GM18867 (cell line): ENCODE data around the gene CST9.

ENCODE experiments used
- ATAC-seq: cut with Tn5 transposase; IDR thresholded peaks from one replicate; pipeline ENCODE4 v1.9.1; 2021; ENCODE audit warnings: mild to moderate bottlenecking, moderate library complexity; ENCODE audit not compliant: unreplicated experiment

CST9 gene, protein sequence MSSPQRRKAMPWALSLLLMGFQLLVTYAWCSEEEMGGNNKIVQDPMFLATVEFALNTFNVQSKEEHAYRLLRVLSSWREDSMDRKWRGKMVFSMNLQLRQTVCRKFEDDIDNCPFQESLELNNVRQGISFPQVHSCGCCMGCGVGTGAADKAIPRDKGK

DNA sequence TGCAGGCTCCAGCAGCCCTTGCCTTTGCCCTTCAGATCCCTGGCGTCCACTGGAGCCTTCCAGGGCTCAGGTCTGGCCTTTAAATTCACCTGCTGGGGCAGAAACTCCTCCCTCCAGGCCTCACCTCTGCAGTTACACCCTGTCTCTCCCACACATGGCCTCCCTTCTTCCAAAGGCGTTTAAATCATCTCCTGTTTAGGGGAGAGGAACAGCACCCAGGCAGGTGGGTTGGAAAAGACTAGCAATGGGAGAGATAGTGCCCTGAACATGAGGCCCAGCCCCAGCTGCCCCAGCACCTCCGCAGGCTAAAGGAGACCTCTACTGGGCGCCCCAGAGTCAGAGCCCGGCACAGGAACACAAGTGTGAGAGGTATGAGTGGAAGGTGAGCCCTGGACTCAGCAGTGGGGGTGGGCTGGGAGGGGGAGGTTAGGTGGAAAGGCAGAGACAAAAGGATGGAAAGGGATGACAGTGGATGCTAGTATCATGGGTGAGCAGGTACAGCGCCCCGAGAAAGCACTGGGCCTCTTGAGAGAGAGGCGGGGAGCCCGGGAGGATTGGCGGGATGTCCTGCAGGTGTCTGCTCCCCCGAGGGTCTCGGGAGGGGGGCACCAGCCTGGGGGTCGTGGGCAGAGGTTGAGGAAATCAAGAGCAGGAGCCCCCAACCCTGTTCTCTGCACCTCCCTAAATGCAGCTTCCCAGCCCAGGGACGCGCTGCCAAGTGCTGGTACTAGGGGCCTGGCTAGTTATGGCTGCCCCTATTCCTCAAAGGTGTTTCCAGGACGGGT is at the start of gene CST9:
TSS of gene CST9 (minus strand) at position 51 of the 785 bp plus-strand sequence. CDS start 53 bp downstream, outside the sequence.
- ATAC-seq, result peak; percentile 5

- ATAC-seq, result no peak
Measured at GRCh38 chr20:23654717-23655116, 49.0 kb upstream of the CST9 start.

DNA sequence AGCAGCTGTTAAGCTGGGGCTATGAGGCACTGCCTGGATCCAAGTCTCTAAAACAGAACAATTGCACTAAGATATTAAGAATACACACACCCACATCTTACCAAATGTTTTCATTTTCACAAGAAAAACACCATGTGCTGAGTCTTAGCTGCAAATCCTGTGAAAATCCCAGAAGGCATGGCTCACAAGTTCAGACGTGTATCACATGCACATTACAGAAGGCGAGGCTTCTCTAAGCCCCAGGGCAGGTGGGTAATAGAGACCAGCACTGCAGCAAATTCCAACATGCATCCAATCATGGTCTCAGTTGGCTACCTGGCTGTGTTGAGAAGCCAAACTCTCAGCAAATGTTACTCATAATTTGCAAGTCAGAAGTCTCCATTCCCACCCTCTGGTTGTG is 48.3 kb upstream of the CST9 start:
- no peak for ATAC-seq

DNA sequence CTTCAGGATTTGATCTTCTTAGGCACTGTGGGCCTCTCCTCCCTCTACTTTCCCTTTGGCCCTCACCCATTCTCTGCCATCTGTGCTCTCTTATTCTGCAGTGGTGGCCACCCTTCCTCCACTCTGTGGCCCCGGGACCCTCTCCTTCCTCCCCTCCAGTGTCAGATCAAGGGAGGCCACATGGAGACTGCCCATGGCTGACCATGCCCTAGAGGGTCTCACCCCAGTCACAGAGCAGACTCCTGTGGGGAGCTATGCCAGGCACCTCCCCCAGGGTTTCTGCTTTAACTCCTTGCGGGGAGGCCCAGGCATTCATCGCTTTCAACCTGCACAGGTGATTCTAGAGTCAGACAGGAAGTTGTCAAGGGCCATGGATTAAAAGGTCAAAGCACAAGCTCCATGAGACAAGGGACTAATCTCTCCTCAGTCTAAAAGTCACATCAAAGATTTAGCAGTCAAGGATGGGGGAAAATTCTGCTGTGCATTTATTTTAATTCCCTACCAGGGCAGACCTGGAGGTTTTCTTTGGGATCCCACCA is 47.8 kb upstream of the CST9 start:
- no peak for ATAC-seq

DNA sequence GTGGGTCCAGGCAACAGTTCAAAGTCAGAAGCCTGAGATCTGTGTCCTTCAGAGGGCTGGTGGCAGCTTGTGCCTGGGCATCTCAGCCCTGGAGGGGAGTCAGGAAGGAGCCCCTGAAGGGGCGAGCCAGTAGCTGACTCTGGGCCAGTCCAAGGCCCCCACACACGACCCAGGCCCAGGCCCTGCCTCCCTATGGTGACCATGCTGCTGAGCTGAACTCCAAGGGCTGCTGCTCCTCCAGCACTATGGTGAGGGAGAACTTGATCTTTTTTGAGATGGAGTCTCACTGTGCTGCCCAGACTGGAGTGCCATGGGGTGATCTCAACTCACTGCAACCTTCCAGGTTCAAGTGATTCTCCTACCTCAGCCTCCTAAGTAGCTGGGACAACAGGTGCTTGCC is 47.2 kb upstream of the CST9 start:
- no peak for ATAC-seq

GRCh38 chr20:23652371-23652770 is 46.7 kb upstream of the CST9 start:
- ATAC-seq, result no peak

GRCh38 chr20:23651117-23651516 is 45.4 kb upstream of the CST9 start:
- ATAC-seq, result no peak

- no peak for ATAC-seq
Measured at GRCh38 chr20:23649830-23650417, 44.2 kb upstream of the CST9 start.

- ATAC-seq, result no peak
Measured at GRCh38 chr20:23649242-23649641, 43.5 kb upstream of the CST9 start.

DNA sequence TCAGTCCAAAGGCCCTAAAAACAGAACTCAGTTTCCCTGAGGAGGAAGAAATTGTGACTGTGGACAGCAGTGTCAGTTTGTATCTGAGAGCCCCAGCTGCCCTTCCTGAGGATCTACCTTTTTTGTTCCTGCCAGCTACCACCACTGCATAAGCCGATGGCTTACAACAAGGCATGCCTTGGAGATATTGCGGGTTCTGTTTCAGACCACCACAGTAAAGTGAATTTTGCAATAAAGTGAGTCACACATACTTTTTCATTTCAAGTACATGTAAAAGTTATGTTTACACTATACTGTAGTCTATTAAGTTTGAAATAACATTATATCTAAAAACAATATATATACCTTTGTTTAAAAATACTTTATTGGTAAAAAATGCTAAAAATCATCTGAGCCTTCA is 41.6 kb upstream of the CST9 start:
- ATAC-seq, result no peak

- ATAC-seq, result no peak
Measured at GRCh38 chr20:23646106-23646873, 40.6 kb upstream of the CST9 start.

DNA sequence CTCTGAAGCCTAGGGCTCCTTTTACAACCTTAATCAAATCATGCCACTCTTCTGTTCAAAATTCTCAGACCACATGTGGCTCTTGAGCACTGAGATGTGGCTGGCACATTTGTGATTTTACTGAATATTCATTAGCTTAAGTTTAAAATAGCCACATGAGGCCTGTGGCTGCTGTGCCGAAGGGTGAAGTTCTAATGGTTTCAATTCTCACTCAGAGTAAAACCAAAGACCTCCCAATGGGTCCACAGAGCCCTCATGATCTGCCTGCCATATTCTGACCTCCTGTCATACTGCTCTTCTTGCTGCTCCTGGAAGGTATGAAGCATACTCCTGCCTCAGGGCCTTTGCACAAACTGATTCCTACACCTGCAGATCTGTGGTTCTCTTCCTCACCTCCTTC is 39.9 kb upstream of the CST9 start:
- peak; percentile 52 for ATAC-seq

GRCh38 chr20:23644164-23644563 is 38.4 kb upstream of the CST9 start:
- no peak for ATAC-seq

DNA sequence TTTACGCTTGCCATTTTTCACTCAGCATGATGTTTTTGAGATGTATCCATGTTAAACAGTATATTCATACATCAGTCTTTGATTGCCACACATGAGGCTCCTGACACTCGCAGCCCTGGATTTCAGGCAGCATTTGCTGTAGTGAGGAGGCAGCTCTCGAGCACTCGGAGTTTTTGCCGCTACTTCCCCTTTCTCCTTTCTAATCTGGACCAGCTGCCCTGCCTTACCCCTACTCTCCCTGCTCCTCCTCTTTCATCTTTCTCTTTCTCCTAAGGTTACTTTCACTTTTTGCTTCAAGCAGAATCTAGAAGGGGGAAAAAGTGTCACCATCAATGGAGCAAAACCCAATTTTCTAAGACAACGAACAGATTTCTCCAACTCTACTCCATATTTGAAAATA is 37.9 kb upstream of the CST9 start:
- no peak for ATAC-seq

GRCh38 chr20:23641936-23642751 is 36.4 kb upstream of the CST9 start:
- no peak for ATAC-seq

DNA sequence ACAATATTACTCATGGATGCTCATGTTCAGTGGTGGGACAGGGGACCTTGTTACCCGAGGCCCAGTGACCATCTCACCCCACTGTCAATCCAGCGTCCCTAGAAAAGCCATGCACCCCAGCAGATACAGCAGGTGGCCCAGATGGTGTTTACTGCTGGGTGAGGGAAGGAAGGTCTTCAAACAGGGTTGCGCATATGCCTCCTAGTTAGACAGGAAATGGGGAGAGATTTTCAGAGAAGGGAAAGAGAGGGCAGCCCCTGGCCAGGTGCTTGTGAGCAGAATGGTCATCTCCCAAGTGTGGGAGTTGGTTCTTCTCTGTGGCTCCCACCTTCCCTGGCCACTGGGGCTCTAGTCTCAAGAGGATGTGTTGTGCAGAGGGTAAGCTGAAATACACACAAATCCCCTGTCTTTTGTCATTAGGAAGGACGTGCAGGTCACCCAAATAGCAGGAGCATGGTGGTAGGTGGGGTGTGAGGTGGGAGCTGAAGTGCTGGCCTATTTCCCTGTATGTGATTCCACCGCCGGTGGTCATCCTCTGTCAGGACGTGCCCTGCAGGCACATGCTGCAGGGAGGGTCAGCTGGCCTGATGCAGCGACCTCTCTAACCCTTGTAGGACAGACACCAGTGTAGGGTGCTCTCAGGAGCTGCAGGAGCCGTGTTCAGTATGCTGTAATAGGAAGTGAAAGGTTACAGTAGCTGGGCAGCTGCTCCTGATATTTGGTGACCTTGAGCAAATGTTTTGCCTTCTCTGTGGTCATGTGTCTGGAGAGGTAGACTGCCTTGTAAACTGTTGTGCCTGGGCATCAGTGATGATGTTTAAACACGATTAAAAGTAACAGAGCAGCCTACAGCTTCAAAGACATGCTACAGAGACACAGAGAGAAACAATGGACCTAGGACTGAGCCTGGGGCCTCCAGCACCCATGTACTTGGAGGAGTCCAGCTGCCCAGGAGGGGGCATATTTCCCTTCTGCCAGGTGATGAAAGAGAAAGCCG is 35.3 kb upstream of the CST9 start:
- no peak for ATAC-seq

DNA sequence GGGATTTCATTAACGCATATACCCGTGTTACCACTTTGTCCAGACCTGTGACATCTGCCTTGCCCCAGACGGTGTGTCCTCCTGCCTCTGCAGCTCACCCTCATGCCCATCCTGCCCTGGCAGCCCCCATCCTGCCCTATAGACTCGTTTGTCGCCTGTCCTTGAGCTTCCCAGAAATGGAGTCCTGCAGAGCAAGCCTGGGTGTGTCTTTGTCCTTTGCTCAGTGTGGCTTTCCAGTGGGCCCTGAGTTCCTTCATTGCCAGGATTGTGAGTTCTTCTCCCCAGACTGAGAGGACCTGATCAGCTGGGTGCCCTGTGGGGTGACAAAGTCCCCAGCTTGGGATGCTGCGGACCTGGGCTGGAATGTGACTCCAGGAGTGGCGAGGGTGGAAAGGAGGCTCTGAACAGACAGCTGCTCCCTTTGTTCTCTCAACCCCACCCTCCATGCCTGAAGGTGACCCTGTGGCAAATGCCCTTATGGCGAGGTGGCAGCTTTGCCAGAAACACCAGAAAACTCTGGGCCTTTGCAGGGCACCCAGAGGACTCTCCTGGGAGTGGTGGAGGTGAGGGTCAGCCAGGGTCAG is 34.4 kb upstream of the CST9 start:
- no peak for ATAC-seq

DNA sequence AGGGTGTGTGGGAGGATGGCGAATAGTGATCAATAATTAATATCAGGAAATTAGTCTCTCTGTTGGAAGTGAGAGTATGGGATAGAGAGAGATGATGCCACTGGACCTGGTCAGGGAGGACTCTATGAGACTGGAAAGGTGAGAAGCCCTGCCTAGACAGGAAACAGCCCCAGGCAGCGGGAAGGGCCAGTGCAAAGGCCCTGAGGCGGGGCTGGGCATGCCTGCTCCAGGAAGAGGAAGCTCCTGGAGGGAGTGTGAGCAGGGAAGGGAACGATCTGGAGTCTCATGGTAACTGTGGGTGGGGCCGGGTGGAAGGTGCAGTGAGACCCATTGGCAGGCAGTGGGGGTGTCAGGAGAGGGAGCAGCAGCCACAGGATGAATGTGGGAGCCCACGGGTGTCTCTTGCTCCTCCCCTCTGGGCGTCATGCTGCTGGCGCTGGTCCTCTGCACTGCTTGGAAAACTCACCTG is 33.8 kb upstream of the CST9 start:
- ATAC-seq, result no peak

- no peak for ATAC-seq
Measured at GRCh38 chr20:23638309-23638708, 32.6 kb upstream of the CST9 start.
